Measurements from ENCODE around the gene PRR33. TPM values are rescaled to one million over a fixed set of nuclear protein-coding genes. Genes with fewer than 3 reads are reported as not detected.

PRR33 gene
- polyA plus RNA-seq, 1 donor from 2014 or later, result 0.60 TPM

- no peaks in the 10 kb centered on the region for H3K36me3 Mint-ChIP-seq
- H3K4me3 Mint-ChIP-seq, result no peak overlapping the region
- H3K27me3 Mint-ChIP-seq, result peaks cover 6% of the 10 kb centered on the region
- H3K9me3 Mint-ChIP-seq, result no peaks in the 10 kb centered on the region
- H3K27ac Mint-ChIP-seq, result no peak overlapping the region
- H3K4me1 Mint-ChIP-seq, result peaks cover 0 to 8% (median 1%) of the 10 kb centered on the region in 3 donors
Observed at GRCh38 chr11:1922481-1923081, 30.9 kb upstream of the PRR33 start.

- peaks cover 0 to 8% (median 4%) of the 10 kb centered on the region in 3 donors for H3K4me1 Mint-ChIP-seq
- H3K9me3 Mint-ChIP-seq, result no peaks in the 10 kb centered on the region
- peaks cover 6% of the 10 kb centered on the region for H3K27me3 Mint-ChIP-seq
- peak overlapping the region in 1 of 3 donors; percentile 56 for H3K27ac Mint-ChIP-seq
- no peak overlapping the region for H3K4me3 Mint-ChIP-seq
- no peaks in the 10 kb centered on the region for H3K36me3 Mint-ChIP-seq
Observed at GRCh38 chr11:1921574-1922141, 30.0 kb upstream of the PRR33 start.

- H3K4me3 Mint-ChIP-seq, result no peak overlapping the region
- peaks cover 6% of the 10 kb centered on the region for H3K27me3 Mint-ChIP-seq
- peaks cover 0 to 8% (median 5%) of the 10 kb centered on the region in 3 donors for H3K4me1 Mint-ChIP-seq
- H3K36me3 Mint-ChIP-seq, result no peaks in the 10 kb centered on the region
- H3K9me3 Mint-ChIP-seq, result no peaks in the 10 kb centered on the region
- H3K27ac Mint-ChIP-seq, result peak overlapping the region in 1 of 3 donors; percentile 56
Observed at GRCh38 chr11:1920909-1921573, 29.3 kb upstream of the PRR33 start.

GRCh38 chr11:1920128-1920908 is 28.6 kb upstream of the PRR33 start:
- peaks cover 6% of the 10 kb centered on the region for H3K27me3 Mint-ChIP-seq
- no peaks in the 10 kb centered on the region for H3K9me3 Mint-ChIP-seq
- peak overlapping the region in 1 of 4 donors; percentile 33 for H3K4me3 Mint-ChIP-seq
- H3K27ac Mint-ChIP-seq, result peak overlapping the region in 1 of 3 donors; percentile 81
- no peaks in the 10 kb centered on the region for H3K36me3 Mint-ChIP-seq
- peaks cover 0 to 12% (median 9%) of the 10 kb centered on the region in 3 donors for H3K4me1 Mint-ChIP-seq

GRCh38 chr11:1919391-1920127 is 27.9 kb upstream of the PRR33 start, which contains the start of gene TNNT3:
Gene TNNT3, plus strand, starts transcription at chr11:1919703. Its CDS starts 3,172 bp downstream, at chr11:1922875.
- Mint-ChIP-seq H3K27me3 (peaks cover 6% of the 10 kb centered on the region), H3K36me3 (peaks cover 2% of the 10 kb centered on the region), H3K27ac (peak within 1 kb of the TSS in 2 of 3 donors; percentile 81 to 89), H3K4me3 (peak within 1 kb of the TSS in 2 of 4 donors; percentile 29 to 36), H3K9me3 (no peaks in the 10 kb centered on the region), H3K4me1 (peaks cover 0 to 13% (median 9%) of the 10 kb centered on the region in 3 donors)

GRCh38 chr11:1918436-1919315 is 27.0 kb upstream of the PRR33 start:
- Mint-ChIP-seq H3K4me1 (peaks cover 5 to 13% (median 13%) of the 10 kb centered on the region in 3 donors), H3K27me3 (peaks cover 4% of the 10 kb centered on the region), H3K27ac (peak overlapping the region in 1 of 3 donors; percentile 71), H3K4me3 (peak overlapping the region in 1 of 4 donors; percentile 29), H3K36me3 (peaks cover 2% of the 10 kb centered on the region), H3K9me3 (no peaks in the 10 kb centered on the region)

- Mint-ChIP-seq H3K27me3 (peaks cover 3% of the 10 kb centered on the region), H3K9me3 (no peaks in the 10 kb centered on the region), H3K27ac (peak overlapping the region in 1 of 3 donors; percentile 83), H3K36me3 (peaks cover 2% of the 10 kb centered on the region), H3K4me3 (no peak overlapping the region), H3K4me1 (peaks cover 5 to 13% (median 11%) of the 10 kb centered on the region in 3 donors)
Observed at GRCh38 chr11:1917523-1918435, 26.1 kb upstream of the PRR33 start.

GRCh38 chr11:1916986-1917522 is 25.4 kb upstream of the PRR33 start:
- H3K4me1 Mint-ChIP-seq, result peaks cover 5 to 16% (median 15%) of the 10 kb centered on the region in 3 donors
- H3K4me3 Mint-ChIP-seq, result no peak overlapping the region
- no peaks in the 10 kb centered on the region for H3K9me3 Mint-ChIP-seq
- H3K27ac Mint-ChIP-seq, result peak overlapping the region in 1 of 3 donors; percentile 83
- peaks cover 2% of the 10 kb centered on the region for H3K36me3 Mint-ChIP-seq
- H3K27me3 Mint-ChIP-seq, result peaks cover 1% of the 10 kb centered on the region

GRCh38 chr11:1916132-1916985 is 24.7 kb upstream of the PRR33 start:
- H3K27me3 Mint-ChIP-seq, result peaks cover 1% of the 10 kb centered on the region

GRCh38 chr11:1915795-1916131 is 24.1 kb upstream of the PRR33 start:
- H3K27ac Mint-ChIP-seq, result peak overlapping the region in 1 of 3 donors; percentile 14
- H3K9me3 Mint-ChIP-seq, result no peaks in the 10 kb centered on the region
- H3K27me3 Mint-ChIP-seq, result peaks cover 1% of the 10 kb centered on the region
- peaks cover 2% of the 10 kb centered on the region for H3K36me3 Mint-ChIP-seq
- peaks cover 5 to 15% (median 14%) of the 10 kb centered on the region in 3 donors for H3K4me1 Mint-ChIP-seq
- H3K4me3 Mint-ChIP-seq, result no peak overlapping the region

More at GRCh38 chr11:1916132-1916985, 24.7 kb upstream of the PRR33 start:
- no peaks in the 10 kb centered on the region for H3K9me3 Mint-ChIP-seq
- H3K27ac Mint-ChIP-seq, result peak overlapping the region in 2 of 3 donors; percentile 14 to 83
- no peak overlapping the region for H3K4me3 Mint-ChIP-seq
- H3K36me3 Mint-ChIP-seq, result peaks cover 2% of the 10 kb centered on the region
- peaks cover 5 to 16% (median 15%) of the 10 kb centered on the region in 3 donors for H3K4me1 Mint-ChIP-seq

GRCh38 chr11:1913271-1914060 is 21.8 kb upstream of the PRR33 start:
- Mint-ChIP-seq H3K9me3 (no peaks in the 10 kb centered on the region), H3K27ac (no peak overlapping the region), H3K36me3 (peaks cover 2% of the 10 kb centered on the region), H3K4me3 (peak overlapping the region in 1 of 4 donors; percentile 45), H3K4me1 (peaks cover 5 to 14% (median 13%) of the 10 kb centered on the region in 3 donors), H3K27me3 (peaks cover 1% of the 10 kb centered on the region)

Measured in IgD-negative memory B cell (primary cell).